ENCODE results near the gene MANEAL.

Gene MANEAL

DNA sequence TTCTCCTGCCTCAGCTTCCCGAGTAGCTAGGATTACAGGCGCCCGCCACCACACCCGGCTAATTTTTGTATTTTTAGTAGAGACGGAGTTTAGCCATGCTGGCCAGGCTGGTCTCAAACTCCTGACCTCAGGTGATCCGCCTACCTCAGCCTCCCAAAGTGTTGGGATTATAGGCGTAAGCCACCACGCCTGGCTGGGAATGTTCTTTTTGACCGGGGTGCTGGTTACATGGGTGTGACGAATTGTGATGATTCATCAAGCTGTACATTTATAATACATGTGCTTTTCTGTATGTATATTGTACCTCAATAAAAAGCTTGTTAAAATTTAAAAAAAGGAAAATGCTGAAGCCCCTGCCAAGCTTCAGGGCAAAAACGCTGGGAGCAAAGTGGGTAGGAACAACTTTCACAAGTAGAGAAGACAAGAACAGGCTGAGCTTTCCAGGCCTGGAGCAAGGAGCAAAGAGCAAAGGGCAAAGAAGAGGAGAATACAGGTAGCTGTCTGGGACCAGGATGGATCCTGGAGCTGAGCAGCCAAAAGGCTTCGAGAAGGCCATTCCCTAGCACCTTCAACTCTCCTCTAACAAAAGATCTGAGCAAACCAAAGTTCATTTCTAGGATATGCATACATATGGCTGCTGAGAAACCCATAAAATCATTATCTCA, 34.9 kb downstream of the MANEAL start:
- DNase-seq (ENCODE audit: low spot score): no peak

DNA sequence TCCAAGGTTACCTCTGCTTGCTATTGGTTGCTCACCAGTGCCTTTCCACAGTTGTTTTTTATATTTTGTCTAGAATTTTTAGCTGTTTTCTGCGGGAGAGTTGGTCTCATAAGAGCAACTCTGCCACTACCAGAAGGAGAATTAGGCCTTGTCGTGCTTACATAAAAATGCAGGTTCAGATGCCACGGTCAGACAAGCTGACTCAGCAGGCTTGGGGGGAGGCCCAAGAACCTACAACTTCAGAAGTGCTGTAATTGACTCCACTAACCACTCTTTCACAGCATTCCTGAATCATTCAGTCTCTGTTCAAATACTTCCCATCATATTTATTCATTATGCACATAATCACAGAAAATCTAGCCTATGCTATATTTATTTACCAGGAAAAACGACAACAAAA, 37.5 kb downstream of the MANEAL start:
- DNase-seq (ENCODE audit: low spot score): no peak

DNA sequence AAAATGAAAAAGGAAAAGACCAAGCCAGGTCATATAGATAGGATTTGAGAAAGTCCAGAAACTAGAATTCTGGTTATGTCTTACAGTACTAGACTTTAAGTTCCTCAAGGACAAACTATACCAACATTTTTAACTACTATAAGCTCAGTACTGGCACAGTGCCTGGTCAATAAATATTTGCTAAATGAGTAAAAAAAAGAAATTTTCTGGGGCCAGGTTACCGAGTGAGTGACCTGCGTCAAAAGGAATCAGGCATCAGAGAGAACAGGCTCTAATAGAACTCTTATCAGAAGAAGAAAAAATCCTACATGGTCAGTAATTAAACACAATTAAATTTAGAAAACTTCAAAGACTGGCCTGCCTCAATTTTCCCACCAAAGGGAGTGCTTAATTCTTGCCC, 38.2 kb downstream of the MANEAL start:
- no peak for DNase-seq (ENCODE audit: low spot score)

DNA sequence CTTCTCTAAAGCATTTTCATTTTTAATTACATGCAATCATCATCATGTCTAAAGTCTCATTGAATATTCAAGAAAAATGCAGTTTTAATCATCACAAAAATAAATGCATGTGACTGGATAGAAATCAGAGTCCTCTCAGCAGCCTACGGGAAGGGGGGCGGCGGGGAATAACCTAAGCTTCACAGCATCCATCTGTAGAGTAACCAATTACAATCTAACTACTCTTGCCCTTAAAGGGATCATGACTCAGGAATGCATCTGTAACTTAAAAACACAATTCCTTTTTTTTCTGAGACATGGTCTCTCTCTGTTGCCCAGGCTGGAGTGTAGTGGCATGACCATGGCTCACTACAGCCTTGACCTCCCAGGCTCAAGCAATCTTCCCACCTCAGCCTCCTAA, 43.1 kb downstream of the MANEAL start:
- no peak for DNase-seq (ENCODE audit: low spot score)

DNA sequence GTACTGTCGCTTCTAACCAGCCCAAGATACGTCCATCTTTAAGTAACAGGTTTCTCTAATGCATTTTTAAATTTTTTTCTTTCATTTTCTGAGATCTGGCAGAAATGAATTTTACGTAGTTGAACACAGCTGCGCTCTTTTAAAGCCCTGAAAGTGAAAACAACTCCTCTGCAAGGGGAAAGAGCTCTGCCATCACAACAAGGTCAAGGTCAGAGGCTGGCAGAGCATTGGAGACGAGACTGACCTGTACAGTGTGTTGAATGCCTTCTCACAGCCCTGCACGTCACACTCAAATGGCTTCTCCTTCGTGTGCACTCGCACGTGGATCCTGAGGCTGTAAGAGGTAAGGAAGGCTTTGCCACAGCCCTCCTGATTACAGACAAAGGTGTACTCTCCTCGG, 46.0 kb downstream of the MANEAL start:
- no peak for DNase-seq (ENCODE audit: low spot score)

DNA sequence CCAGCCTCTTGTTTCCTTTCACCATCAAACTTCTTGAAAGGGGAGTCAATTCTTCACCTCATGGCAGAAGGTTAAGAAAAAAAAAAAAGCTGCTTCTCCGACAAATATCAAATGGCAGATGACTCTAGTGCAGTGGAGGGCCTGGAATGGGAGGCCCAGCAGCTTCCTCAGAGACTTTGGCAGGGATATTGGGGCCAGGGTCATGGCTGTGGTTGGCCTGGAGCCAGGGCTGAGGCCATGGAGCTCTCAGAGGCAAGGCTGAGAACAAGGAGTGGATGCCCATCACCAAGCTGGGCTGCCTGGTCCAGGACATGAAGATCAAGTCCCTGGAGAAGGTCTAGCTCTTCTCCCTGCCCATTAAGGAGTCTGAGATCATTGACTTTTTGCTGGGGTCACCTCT, 47.1 kb downstream of the MANEAL start:
- DNase-seq (ENCODE audit: low spot score): no peak

DNA sequence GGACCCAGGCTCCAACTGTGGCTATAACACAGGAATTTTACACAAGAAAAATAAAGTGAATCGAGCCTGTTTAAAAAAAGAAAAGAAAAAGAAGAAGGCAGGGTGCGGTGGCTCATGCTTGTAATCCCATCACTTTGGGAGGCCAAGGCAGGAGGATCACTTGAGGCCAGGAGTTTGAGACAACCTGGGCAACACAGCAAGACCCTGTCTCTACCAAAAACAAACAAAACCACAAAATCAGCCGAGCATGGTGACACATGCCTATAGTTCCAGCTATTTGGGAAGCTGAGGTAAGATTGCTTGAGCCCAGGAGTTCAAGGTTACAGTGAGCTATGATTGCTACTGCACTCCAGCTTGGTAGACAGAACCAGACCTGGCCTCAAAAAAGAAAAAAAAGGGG, 48.0 kb downstream of the MANEAL start:
- no peak for DNase-seq (ENCODE audit: low spot score)

DNA sequence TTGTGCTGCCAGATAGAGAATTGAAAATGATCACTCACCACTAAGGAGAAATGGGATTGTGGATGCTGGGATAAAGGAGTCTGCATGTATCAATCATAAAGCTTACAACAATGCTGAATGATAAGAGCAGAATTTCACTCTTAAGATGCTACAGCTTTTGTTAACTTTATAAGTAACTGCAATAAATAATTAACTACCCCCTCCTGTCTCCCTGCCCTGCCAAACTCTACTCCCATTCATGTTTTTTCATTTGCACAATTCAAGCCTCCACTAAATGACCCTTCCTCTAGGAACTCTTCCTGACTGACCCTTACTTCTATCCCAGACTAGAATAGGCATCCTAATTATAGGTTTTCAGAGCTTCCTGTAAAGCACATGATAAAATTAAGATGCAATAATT, 50.9 kb downstream of the MANEAL start:
- DNase-seq (ENCODE audit: low spot score): no peak

DNA sequence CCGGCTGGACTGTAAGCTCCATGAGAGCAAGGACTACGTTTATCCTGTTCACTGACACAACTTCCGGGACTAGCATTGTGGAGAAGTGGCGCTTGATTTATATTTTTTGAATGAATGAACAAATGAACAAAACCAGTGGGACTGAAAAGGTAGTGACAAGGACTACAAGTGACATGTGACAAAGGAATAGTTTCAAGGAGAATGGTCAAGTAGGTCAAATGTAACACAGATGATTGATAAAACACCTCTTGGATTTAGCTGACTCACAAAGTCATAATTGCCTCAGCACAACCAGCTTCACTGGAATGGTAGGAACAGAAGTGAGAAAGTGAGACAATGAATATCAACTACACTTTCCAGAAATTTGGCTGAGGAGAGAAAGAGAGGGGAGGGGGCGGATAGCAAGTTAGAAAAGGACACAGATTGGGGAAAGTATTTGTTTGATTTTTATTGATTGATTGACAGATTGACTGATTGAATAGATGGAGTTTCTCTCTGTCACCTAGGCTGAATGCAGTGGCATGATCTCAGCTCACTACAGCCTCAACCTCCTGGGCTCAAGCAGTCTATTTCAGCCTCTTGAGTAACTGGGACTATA, 51.5 kb downstream of the MANEAL start:
- no peak for DNase-seq (ENCODE audit: low spot score)

DNA sequence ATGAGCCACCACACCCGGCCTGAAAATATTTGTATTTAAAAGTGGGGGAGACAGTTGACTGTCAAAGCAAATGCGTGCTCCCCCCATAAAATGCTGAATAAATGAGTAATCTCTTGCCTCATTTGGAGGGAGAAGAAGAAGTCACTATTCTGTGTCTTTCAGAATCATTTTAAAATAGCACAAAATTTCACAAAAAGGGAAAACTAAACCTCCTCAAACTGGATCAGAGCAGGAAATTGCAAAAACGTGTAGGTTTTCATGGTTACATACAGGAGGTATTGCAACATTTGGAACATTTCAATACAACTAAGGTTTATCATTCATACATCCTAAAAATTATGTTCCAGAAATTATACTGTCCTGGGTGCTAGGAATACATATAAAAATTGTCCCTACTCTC, 52.1 kb downstream of the MANEAL start:
- no peak for DNase-seq (ENCODE audit: low spot score)

DNA sequence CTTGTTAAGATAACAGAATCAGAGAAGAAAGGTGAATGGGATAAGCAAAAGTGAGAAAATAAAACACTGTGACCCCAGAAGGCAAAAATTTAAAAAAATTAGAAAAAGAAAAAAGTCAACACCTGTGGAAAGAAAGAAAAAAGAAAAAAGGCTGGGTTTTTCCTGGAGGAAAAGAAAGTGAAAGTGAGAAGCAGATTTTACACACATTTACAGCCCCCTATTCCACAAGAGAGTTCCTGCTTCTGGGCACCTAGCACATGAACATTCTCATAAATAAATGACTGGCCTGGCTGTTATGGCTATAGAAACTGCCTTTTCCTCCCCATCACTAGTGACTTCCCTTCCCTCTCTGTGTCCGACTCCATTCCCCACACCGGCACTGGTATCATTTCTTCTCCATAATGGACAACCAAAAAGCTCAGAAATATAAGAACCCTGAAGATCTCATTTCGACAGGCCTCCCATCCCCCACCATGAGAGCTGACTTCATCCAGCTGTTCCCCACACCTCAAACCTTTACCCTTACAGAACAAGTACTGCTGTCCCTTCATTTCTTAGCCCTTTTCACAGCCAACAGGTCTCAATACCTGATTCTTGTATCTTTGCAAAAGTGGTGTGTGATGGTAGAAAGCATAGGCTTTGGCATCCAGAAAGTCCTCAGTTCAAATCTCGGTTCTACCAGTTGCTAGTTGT, 53.1 kb downstream of the MANEAL start:
- no peak for DNase-seq (ENCODE audit: low spot score)

DNA sequence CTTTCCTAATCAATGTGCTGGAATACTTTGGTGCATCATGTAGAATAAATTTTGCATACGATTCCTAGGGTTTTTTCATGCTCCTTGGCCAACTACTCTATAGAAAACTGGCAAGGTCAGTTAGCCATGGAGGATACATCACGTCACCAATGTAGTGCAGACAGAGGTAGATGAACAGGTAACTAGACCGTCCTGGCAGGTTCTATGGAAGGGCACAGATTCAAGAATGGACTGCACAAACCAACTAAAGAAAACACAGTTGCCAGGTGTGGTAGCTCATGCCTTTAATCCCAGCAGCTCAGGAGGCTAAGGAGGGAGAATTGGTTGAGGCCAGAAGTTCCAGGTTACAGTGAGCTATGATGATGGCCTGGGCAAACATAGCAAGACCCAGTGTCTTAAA, 55.8 kb downstream of the MANEAL start:
- DNase-seq (ENCODE audit: low spot score): no peak

DNA sequence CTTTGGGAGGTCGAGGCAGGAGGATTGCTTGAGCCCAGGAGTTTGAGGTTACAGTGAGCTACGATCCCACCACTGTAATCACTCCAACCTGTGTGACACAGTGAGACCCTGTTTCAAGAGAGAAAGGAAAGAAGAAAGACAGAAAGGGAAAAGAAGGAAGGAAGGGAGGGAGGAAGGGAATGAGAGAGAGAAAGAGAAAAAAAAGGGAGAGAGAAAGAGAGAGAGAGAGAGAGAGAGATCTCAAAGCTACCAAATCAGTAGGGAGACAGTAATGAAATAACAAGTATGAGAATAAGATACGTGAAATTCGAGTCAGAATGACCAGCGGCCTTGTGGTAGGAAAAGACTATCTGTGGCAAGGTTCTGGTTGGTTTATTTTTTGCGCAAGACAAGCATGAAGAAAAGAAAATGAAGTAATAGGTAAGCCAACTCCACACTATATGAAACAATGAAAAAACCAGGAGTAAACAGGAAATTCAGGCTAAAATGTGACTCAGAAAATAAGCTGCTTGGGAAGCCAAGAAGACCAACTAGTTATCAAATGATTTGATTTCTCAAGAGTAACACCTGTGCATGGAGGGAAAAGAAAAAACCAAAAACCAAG, 56.8 kb downstream of the MANEAL start:
- no peak for DNase-seq (ENCODE audit: low spot score)

Data from putamen (tissue), 1 donor.